Measurements from ENCODE around the gene NETO1.

Gene NETO1

DNA sequence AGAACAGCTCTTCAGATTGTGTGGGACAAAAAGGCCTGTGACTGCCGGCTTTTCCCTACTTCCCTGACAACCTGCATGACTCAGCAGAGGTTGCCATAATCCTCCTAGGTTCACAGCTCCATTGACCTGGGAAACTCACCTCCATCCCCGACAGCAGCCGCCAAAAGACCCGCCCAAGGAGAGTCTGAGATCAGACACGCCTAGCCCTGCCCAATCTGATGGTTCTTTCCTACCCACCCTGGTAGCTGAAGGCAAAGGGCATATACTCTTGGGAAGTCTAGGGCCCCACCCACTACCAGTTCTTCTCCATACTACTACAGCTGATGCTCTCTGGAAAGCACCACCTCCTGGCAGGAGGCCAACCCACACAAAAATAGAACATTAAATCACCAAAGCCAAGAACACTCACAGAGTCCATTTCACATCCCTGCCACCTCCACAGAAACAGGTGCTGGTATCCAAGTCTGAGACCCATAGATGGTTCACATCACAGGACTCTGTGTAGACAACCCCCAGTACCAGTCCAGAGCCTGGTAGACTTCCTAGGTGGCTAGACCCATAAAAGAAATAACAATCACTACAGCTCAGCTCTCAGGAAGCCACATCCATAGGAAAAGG, 140.6 kb downstream of the NETO1 start:
- DNase-seq (ENCODE audit: low read depth in 2 of 2) = no peak

DNA sequence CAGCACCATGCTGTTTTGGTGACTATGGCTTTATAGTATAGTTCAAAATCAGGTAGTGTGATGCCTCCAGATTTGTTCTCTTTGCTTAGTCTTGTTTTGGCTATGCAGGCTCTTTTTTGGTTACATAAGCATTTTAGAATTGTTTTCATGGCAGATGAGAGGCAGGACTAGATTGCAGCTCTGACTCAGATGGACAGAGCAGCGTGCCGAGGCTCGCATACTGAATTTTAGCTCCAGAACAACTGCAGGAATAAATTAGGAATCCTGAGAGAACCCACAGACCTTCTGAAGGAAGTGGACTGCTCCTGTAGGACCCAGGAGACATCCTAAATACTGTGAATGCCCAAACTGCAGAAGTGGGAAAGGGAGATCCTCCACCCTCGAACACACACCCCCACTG, 141.6 kb downstream of the NETO1 start:
- DNase-seq (ENCODE audit: low read depth in 2 of 2) = no peak

DNA sequence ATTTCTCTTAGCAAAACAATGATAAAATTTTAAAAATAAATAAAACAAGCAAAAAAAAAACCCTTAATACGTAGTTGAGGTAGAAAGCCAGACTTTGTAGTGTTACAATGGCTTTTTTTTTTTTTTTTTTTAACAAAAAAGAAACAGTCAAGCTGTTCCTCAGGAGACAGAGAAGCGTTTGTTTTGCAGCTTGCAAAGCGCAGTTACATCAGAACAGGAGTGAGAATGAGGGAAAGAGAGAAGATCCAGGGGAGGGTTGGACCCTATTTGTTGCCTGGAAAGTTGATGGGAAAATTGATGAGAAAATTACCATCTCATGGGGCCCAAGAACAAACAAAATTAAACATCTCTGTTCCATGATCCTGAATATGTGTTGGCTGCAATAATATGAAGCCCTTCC, 146.5 kb downstream of the NETO1 start:
- no peak for DNase-seq (ENCODE audit: low read depth in 2 of 2)

DNA sequence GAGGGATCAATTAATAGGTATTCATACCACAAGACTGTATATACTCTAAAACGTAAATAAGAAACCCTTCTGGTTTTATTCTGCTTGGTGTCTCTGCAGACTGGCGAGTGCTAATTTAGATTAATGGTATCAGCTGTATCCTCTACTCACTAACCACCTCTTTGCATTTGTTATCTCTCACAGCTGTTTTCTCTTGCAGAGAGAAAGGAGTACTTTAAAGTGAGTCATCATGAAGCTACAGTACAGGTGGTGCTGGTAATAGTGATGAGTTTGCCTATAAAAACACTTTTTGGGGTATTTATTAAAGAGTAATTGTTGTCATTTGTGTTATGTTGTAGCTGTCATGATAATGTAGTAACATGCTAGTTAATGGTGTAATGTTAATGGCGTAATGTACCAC, 147.7 kb downstream of the NETO1 start:
- no peak for DNase-seq (ENCODE audit: low read depth in 2 of 2)

DNA sequence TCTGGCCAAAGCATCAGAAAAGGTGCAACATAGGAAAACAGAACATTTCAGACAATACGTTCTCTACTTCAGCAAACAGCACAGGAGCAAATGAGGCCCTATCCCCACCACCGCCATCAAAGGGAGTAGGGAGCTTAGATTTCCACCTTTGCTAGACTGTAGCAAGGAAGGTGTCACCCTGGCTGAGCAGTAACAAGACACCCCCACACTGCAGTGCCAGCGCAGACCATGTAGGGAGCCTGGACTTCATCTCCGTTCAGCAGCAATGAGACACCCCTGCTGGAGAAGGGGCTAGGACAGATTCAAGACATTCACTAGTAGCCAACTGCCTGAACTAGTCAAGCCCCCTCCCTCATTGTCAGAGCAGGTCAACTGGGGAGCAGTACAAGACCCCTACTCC, 163.6 kb downstream of the NETO1 start:
- DNase-seq (ENCODE audit: low read depth in 2 of 2) = no peak

DNA sequence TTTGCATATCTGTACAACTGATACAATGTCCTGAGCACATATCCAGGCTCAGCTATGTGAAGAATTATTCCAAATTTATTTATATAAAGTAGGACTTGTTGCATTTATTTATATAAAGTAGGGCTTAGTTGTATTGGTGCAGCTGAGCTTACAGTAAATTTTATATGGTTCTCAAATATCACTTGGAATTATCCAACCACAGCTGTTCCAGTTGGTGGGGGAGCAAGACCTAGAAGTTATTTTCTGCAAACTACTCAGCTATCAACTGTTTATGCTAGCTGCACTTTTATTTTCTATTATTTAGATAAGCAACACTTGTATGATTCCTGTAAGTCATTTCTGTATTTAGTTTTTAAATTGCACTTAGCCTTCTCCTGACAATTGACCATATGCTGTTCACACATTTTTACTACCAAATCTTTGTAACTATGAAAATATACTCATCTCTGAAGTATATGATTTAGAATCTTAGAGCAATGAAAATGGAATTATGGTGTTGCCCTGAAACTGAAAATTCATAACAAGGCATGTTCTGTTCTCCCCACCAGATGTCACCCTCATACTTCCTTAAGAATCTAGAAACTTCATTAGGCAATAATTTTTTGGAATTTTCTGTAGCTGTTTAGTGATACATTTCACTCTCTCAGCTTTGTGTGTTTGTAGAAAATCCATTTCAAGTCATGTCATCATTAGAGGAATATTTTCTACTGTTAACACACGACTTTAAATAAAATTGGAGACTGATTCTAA, 166.7 kb downstream of the NETO1 start:
- DNase-seq (ENCODE audit: low read depth in 2 of 2) = no peak

DNA sequence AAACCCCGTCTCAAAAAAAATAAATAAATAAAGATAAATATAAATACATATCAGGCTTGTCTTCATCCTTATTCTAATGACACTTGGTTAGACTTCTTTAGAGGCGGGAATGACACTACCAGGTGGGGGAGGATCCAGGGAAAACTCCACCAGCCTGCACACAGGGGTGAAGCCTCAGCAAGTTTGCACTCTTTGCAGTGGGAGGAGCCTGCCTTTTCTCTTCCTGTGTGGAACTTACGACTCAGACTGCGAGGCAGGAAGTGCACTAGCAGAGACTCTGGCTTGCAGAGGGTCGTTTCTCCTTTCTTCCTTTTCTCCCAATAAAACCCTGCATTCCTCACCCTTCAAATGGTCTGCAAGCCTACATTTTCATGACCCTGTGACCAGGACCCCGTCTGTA, 170.1 kb downstream of the NETO1 start:
- DNase-seq (ENCODE audit: low read depth in 2 of 2) = no peak

DNA sequence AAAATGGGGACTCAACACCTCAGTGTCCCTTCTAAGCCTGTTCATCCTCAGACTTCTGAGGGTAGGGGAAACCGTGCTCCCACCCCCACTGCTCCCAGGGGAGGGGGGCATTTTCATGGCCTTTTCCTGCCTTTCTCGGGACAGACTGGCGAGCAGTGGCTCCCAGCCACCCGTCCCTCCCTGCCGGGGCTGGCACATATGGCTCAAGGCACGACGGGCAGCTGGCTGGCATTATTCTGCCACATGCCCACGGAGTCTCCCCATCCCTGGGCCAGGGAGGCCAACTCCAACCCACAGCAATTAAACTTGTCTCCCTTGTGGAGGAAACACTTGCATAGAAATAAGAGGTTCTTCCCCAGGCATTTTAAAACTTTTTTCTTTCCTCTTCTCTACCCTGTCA, 175.2 kb downstream of the NETO1 start:
- DNase-seq (ENCODE audit: low read depth in 2 of 2) = no peak
